SKM-1 (cell line): ENCODE measurements around the gene VCAM1.
"Not testable (repeated sequence)": the region's sequence is repeated elsewhere in the genome, so short reads cannot be mapped to it uniquely, and the experiment has no call there.

Experiments
- DNase-seq: peaks from one replicate; lab custom pipeline; 2025; ENCODE audit not compliant: unreplicated experiment; lab: John Stamatoyannopoulos, UW

Gene VCAM1

GRCh38 chr1:100719490-100719889 is at the start of gene VCAM1:
Gene VCAM1 (plus strand): TSS chr1:100719742. CDS start chr1:100719861, 119 bp downstream.
- no peak for DNase-seq

GRCh38 chr1:100670083-100670482 is 49.5 kb upstream of the VCAM1 start:
- DNase-seq: no peak

GRCh38 chr1:100671601-100672000 is 47.9 kb upstream of the VCAM1 start:
- no peak for DNase-seq

- DNase-seq: no peak
Measured at GRCh38 chr1:100683448-100684349, 35.8 kb upstream of the VCAM1 start.

- DNase-seq: no peak
Measured at GRCh38 chr1:100699744-100700143, 19.8 kb upstream of the VCAM1 start.

- no peak for DNase-seq
Measured at GRCh38 chr1:100700586-100700985, 19.0 kb upstream of the VCAM1 start.

- no peak for DNase-seq
Measured at GRCh38 chr1:100703052-100703451, 16.5 kb upstream of the VCAM1 start.

- DNase-seq: no peak
Measured at GRCh38 chr1:100703716-100704115, 15.8 kb upstream of the VCAM1 start.

GRCh38 chr1:100704473-100704872 is 15.1 kb upstream of the VCAM1 start:
- no peak for DNase-seq

- DNase-seq: no peak
Measured at GRCh38 chr1:100706296-100706695, 13.2 kb upstream of the VCAM1 start.

- DNase-seq: no peak
Measured at GRCh38 chr1:100706856-100707255, 12.7 kb upstream of the VCAM1 start.

- no peak for DNase-seq
Measured at GRCh38 chr1:100708476-100709062, 11.0 kb upstream of the VCAM1 start.

GRCh38 chr1:100710906-100711682 is 8.4 kb upstream of the VCAM1 start:
- no peak for DNase-seq

- DNase-seq: not testable (repeated sequence)
Measured at GRCh38 chr1:100713027-100713426, 6.5 kb upstream of the VCAM1 start.

GRCh38 chr1:100713626-100714025 is 5.9 kb upstream of the VCAM1 start:
- no peak for DNase-seq

GRCh38 chr1:100714599-100714998 is 4.9 kb upstream of the VCAM1 start:
- no peak for DNase-seq

- no peak for DNase-seq
Measured at GRCh38 chr1:100717218-100717617, 2.3 kb upstream of the VCAM1 start.

GRCh38 chr1:100718581-100718980 is 961 bp upstream of the VCAM1 start:
- DNase-seq: no peak

- DNase-seq: no peak
Measured at GRCh38 chr1:100720101-100720500, 559 bp downstream of the VCAM1 start.

GRCh38 chr1:100720751-100721150 is 1.2 kb downstream of the VCAM1 start:
- no peak for DNase-seq

- DNase-seq: no peak
Measured at GRCh38 chr1:100721526-100722207, 2.1 kb downstream of the VCAM1 start.
